NCI-H187 (cell line): ENCODE measurements around the gene ING4.

Source experiments
- DNase-seq, 2 experiments: peaks; one replicate each; lab custom pipeline; 2025; lab: John Stamatoyannopoulos, UW

The ING4 gene

DNA sequence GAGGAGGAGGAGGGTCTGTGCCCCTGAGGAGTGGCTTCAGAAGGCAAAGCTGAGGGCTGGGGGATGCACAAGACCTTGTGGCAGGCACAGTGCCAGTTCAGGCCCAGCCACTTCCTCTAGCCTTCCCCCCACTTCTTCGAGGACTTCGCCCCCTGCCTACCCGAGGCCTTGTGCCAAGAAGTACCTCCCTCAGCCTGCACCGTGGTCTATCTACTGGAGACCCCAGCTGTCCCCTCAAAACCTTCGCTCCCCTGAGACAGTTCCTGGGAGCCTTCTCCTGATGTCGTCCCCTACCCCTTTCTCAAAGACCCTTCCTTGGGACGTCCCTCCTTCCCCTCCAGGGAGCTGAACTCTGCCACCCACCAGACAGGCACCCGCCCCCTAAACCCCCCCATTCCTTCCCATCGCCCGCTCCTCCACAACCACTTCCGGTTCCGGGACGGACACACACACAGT lies 25.7 kb upstream of the ING4 start:
- DNase-seq, result no peak

DNA sequence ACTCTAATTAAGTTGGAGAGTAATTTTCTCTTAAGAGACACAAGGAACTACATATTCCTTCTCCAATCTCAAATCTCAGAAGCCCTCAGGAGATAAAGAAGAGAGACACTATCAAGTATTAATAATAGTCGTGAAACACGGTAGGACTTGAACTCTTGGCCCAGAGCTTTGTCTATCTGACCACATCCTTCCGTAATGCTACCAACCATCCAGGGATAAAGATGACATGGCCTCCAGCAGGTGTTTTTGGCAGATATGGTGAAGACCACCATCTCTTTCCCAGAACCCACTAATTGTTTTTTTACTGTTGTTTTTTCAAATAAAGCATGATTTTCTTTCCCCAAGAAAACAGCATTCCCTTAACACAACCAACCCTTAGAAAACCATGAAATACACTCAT lies 22.9 kb upstream of the ING4 start:
- DNase-seq, result no peak

DNA sequence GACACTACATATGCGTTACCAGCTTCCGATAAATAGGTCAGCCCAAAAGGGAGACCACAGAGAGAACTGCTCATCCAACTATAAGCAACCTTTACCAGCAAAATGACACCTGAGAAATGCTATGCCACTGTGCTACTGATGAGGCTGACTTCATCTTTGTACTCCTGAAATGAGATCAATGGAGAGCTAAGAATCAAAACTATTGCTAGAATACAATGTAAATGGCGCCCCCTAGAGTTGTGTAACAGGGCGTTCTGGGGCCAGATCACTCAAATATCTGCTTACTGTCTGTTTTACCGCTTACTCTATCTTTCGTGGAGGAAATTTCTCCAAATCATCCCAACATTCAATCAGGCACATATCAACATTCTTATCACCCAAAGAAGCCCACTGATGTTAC lies 21.7 kb upstream of the ING4 start:
- DNase-seq, result no peak

DNA sequence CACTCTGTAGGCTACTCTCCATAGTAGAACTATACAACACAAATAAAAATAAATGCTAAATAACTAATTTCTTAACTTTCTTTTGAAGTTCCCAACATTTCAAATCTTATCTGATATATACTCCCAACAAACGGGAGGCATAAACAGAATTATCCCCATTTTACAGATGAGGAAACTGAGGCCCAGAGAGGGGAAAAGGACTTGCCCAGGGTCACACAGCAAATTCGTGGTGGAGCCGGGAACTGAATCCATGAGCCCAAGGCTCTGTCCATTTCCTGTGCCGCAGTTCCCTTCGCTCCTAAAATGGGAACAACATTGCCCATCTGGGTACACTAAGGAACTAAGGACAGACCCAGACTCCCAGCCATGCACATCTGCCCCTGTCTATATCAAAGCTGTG lies 14.0 kb upstream of the ING4 start:
- no peak for DNase-seq

DNA sequence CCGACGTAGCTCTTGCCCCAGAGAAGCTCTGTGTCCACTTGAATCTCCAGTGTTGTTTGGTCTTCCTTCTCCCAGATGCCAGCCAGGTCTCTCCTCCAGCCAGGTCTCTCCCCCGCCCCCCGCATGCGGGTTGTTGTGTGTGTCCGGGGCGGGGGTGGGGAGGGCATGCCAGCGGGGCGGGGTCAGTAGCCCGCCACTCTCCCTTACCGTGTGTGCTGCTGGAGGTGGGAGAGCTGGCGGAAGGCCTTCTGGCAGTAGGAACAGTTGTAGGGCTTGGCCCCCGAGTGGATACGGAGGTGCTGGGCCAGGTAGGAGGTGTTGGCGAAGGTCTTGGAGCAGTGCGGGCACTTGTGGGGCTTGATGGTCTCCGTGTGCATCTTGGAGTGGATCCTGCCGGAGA lies 9.2 kb upstream of the ING4 start:
- no peak for DNase-seq

DNA sequence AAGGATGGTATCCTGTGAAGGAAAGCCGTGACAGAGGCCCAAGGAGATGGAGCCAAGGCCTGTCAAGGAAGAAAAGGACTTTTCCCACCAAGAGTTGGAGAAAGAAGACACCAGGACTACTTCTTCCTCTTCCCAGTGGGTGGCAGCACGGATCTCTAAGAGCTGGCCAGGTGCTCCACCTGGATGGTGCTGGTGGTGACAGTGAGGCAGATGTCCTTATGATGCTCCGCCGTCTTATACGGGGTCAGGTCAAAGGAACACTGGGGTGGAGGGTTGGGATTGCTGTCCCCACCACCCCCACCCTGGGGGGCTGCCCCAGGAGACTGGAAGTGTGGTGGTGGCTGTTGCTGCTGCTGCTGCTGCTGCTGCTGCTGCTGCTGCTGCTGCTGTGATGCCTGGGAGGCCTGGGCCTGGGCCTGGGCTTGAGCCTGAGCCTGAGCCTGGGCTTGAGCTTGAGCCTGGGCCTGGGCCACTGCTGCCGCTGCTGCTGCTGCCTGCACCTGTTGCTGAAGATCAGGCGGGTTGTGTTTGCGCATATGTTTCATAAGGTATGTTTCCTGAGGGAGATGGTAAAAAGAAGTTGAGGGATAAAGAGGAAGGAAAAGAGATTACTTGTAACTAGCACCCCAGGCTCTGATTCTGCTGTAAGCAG lies 4.8 kb upstream of the ING4 start:
- no peak for DNase-seq

DNA sequence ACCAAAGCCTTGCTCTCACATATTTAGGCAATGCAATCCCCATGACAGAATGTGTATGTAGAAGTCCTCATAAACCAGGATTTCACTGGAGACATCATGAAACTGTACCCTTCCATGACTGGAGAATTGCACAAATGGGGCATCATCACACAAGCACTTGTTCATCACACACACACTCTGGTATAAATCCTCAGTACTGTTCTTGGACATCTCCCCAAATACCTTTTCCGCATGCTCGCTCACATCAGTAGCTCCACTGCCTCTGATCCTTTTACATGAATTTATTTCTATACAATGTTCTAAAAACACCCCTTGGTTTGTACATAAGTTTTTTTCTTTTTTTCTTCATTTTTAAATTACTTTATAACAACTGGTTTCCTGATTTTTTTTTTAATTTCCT lies 3.3 kb upstream of the ING4 start:
- no peak for DNase-seq

DNA sequence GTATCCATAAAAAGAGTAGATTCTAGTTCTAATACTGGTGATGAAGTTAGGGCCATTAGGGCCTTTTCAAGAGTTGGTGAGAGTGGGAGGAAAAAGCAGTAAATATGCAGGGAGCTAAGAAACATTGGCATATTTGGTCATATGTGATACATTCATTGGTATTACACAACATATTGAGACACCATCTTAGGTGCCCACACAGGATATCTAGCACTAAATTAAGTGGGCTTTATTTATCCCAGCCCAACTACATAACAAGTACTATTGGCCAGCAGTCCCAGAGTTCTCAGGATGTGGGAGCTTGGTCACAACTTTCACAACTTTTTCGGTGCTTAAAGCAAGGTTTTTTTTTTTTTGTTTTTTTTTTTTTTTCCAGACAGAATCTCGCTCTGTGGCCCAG lies 2.0 kb upstream of the ING4 start:
- DNase-seq, result no peak

DNA sequence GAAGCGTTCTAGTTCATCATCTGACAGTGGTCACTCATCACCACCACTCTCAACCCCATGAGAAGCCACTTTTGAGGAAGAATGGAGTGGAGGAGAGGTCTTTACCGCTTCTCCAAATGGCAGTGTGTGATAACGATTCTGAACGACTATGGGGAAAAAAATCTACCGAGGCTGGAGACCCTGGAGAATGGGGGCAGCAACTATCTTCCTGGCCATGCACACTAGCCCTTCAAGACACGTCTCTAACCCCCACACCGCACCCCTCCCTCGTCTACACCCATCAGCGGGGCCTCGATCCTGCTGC lies 365 bp downstream of the ING4 start:
- DNase-seq, result no peak

DNA sequence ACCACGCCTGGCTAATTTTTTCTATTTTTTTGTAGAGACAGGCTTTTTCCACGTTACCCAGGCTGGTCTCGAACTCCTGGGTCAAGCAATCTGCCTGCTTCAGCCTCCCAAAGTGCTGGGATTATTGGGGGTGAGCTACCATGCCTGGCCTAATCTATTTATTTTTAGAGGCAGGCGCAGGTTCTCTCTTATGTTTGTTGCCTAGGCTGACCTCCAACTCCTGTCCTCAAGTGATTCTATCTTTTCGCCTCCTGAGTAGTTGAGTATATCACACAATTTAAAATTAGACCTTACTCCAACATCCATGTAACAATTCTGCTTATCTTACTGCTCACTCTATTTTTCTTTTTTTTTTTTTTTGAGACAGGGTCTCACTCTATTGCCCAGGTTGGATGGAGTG lies 8.9 kb downstream of the ING4 start:
- DNase-seq, result no peak

DNA sequence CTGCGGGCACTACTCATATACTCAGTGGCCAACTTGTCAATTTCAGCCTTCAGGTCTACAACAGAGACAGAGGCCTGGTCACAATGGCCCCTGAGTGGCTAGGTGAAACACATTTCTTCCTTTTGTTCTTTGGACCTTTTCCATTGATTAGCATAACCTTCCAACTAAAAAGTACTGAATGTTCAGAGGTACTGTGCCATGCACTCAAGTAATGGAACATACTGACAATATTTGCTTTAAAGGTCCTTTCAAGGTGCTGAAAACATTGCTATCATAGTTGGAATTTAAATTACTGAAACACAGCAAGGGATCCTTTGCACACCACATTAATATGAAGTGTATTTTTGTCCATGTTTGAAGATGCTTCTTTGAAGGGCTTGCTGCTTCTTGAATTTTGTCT lies 9.6 kb downstream of the ING4 start:
- no peak for DNase-seq

DNA sequence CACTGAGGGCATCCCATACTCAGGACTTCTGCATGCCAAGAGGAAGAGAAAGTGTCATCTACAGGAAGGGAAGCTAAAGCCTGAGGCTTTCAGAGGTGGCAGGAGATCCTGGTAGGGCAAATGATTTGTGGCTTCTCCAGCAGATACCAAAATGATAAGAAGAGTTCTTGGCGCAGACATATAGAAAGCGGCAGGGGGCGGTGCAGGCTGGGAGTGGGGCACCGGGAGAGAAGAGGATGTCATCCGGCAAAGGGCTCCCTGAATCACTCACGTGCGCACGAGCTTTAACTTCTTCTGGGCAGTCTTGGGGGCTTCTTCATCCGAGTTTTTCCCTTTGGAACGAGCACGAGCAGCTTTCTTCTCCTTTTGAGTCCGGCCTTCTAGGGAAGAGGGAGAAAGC lies 10.5 kb downstream of the ING4 start:
- no peak for DNase-seq

DNA sequence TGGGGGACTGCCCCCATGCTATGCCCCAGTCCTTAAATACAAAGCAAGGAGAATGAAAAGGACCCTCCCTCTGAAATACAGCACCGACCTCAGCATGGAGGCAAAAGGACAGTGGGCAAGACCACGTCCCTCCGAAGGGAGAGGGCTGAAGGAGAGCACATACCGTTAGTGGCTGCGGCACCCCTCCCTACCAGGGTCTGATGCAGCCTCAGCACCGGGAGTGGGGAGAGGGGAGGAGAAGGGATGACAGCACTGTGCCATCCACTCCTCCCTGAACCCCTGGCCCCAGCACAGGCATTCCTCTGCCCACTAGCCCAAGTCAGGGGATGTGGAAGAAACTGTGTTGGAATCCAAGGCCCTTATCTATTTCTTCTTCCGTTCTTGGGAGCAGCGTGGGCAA lies 12.1 kb downstream of the ING4 start:
- no peak for DNase-seq

DNA sequence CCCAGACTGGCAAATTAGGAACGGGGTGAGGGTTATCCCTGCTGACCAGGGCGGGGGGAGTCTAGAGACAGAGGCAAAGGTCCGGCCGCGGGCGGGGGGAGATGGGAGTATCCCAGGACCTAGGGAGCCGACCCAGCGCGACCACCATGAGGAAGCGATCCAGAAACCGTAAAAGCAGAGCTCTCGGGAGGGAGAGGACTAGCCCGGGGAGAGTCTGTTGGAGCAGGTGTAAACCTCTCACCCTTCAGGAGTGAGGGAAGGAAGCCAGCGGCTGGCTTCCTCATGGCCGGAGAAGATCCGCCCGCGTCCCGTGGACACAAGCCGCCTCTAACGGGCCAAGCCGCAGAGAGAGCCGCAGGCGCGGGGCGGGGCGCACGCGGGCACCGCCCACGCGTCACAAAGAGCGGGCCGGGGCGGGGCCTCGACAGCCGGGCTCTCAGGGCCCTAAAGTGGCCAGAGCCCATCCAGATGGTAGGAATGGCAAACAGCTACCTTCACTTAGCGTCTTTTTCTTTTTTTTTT lies 15.8 kb downstream of the ING4 start, which contains the start of gene ACRBP:
Gene ACRBP, minus strand, starts transcription at position 350 of the 522 bp plus-strand sequence. Its CDS starts 66 bp downstream, at position 284.
- DNase-seq, result peak in 1 of 2 experiments; percentile 54

DNA sequence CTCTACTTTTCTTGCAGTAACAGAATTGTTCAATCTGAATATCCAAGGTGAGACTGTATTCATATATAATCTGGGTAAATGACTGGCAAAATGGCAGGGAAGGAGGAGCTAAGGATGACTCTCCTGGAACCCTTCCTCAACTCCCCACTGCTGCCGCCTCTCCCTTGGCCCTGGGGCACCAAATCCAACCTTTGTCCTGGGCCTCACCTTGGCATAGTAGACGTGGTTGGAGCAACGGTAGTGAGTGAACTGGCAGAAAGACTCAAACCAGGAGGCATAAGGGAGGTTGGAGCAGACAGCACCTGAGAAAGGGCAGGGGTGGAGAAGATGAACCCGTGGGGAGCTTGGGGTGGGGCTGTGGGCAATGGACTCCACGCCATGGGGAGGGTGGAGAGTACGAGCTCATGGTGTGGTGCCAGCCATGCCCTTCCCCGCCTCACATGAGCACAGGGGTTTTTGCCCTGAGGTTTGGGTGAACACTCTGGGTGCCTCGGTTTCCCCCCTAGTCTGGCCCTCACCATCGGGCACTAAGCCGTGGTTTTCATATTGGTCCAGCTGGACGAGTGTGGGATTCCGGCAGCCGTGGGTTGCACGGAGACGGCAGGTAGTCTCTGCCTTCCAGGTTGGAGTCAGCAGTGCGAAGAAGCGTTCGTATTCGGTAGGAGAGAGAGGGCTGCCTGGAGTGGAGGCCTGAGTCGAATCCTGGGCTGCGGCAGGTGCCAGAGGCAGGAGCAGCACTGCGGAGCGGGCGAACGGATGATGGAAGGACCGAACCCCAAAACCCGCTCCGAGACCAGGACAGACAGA lies 16.4 kb downstream of the ING4 start:
- no peak for DNase-seq

DNA sequence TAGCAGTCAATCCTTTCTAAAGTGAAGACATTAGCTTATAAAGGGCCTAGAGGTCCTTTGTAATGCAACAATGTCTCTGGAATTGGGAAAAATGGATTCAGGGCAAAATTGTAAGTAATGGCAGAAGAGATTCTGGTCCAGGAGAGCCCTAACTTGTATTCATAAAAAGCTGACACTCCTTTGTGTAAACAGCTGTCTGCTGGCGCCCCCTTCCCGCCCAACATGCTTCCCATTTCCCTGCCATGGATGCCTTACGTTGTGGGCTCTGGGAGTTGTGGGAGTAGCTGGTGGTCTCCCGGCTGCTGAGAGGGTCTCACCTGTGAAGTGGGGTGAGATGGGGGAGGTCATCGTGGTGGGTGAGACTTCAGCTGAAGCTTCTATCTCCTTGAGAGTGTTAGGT lies 18.0 kb downstream of the ING4 start:
- DNase-seq, result no peak

DNA sequence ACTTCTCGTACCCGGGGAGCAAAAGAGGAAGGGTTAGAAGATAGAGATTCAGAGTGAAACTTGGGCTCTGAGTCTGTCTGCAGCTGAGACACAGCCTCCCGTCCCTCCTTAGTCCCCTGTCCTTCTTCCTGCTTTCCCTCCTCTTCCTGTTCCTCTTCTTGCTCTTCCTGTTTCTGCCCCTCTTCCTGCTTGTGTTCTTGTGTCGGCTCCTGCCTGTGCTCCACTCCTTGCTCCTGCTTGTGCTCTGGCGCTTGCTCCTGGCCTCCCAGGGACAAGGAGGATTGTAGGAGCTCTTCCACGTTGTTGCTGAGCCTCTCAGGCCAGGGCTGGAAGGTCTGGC lies 18.7 kb downstream of the ING4 start:
- no peak for DNase-seq

DNA sequence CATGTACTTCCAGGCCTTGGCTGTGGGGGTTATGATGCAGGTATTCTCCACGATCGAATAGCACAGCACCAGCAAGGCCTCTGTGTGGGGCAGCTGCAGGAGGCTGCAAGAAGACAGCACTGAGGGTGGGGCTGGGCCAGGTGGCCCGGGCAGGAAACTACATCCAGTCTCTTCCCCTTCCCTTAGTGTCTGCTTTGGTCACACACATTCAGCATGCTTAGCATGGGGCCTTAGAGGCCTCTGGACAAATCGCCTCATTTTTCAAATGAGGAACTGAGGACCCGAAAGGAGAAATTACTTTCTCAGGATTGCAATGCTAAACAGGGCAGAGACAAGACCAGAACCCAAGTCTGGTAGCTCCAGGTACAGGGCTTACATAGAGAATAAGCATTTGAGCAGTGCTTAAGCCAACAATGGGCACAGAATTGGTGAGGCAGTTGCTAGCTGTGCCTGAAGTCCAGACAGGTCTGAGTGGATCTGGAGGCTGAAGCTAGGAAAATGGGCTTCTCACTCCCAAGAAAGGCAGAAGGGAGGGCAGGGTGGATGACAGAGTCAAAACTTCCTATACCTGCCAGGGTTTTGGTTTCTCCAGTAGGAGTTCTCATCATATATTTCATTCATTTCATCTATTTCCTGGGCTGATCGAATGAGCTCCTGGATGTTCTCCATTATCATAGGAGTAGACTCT lies 19.2 kb downstream of the ING4 start:
- no peak for DNase-seq

DNA sequence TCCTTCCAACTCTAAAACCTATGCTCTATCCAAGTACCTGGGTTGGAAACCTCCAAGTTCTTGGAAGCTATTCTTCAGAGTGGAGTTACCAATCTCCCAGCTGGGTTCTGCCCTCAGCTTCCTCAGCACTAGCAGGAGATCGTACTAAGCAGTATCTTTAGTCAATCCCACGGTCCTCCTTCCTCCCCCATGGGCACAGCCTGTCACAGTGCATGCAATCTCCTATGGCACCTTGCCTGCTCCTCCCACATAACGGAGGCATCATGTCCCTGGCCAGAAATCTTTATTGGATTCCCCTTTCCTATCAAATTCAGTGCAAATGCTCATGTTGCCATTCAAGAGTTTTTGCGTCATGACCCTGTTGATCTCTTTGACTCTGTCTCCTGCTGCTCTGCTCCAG lies 21.8 kb downstream of the ING4 start:
- no peak for DNase-seq

DNA sequence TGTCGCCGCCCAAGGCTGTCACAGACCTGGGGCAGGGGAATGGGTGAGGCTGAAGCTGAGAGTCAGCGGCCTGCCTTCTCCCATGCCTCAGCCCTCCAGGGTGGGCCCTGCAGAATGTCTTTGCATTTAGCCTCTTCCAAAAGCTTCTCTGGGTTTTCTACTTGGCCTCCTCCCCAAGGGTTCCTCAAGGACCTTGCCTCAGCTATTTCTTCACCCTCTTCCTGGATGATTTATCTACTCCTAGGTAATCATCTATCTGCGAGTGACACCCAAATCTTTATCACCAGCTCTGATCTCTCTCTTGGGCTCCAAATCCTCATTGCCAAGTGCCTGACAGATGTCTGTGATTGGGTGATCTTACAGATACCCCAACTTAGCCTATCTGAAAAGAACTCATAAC lies 22.4 kb downstream of the ING4 start:
- no peak for DNase-seq

DNA sequence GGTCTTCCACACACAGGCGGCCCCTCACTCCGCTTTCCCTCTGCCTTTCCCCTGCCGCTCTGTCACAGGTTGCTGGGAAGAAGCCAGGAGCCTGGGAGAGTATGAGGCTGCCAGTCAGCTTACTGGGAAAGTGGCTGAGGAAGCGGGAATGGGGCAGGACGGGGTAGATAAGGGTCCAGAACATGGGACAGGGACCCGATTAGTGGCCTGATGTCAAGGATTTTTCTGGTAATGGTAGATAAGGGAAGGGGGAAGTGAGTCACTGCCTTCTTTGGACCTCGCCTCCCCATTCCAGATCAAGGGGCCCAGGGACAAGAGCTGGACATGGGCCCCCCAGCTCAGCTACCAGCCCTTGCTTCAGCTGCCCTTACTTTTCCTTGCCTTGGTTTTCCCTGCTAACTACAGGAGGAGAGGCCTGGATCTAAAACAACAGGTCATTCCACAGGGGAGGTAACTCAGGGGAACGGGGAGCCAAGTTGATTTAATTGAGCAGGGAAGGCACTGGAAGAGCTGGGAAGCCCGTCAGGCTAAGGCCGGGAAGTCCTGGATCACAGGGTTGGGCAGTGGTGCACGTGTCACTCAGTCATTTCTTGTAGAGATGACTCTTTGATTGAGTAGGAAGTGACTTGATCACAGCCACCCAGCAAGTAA lies 23.6 kb downstream of the ING4 start:
- DNase-seq, result no peak

DNA sequence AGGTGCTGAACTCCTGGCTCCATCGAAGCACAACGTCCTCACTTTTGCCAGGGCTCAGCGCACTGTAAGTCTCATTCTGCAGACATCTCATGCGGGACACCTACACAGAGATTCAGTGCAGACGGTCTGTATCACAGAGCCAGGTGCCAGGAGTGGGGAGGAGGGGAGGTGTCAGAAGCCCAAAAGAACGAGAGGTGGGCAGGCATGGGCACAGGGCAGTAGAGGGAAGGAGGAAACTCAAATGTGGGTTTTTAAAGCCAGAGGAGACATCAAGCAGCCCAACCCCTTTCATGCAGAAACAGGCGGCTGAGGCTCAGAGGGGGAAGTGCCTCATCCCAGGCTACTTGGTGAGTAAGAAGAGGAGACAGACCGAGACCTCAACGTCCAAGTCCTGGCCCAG lies 24.6 kb downstream of the ING4 start:
- DNase-seq, result no peak
